Hepatocyte (in vitro differentiated cells): ENCODE data around the gene FBXO27.

Experiments
- EZH2 ChIP-seq: fragments of 200-600 bp; sonication (generic); IDR thresholded peaks from 2 replicates; pipeline ENCODE4 v1.6.1; 2016; ENCODE audit warnings: antibody characterized with exemption, mild to moderate bottlenecking, borderline replicate concordance
- EZH2phosphoT487 ChIP-seq: fragments of 200-600 bp; sonication (generic); IDR thresholded peaks from one replicate; pipeline ENCODE4 v1.6.1; 2018; ENCODE audit warnings: antibody characterized with exemption, mild to moderate bottlenecking, low read depth, moderate library complexity; ENCODE audit not compliant: unreplicated experiment, severe bottlenecking
- TF ChIP-seq, protein P1 (sequence below): fragments of 200-600 bp; sonication (generic); IDR thresholded peaks from 2 replicates; pipeline ENCODE4 v1.5.1; 2016; ENCODE audit warnings: antibody characterized with exemption, mild to moderate bottlenecking; ENCODE audit not compliant: poor library complexity

DNA sequence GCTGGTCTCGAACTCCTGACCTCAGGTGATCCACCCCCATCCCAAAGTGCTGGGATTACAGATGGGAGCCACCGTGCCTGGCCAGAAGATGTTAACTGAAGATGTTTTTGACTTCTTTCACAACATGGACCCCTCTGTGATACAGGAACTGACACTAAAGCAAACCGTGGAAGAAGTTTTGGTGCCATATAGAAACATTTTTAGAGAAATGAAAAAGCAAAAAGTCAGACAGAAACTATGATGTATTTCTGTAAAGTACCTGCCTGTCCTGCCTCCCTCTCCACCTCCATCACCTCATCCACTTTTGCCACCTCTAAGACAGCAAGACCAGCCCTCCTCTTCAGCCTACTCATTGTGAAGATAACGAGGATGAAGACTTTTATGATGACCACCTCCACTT lies 11.3 kb downstream of the FBXO27 start:
- TF ChIP-seq, protein P1, sequence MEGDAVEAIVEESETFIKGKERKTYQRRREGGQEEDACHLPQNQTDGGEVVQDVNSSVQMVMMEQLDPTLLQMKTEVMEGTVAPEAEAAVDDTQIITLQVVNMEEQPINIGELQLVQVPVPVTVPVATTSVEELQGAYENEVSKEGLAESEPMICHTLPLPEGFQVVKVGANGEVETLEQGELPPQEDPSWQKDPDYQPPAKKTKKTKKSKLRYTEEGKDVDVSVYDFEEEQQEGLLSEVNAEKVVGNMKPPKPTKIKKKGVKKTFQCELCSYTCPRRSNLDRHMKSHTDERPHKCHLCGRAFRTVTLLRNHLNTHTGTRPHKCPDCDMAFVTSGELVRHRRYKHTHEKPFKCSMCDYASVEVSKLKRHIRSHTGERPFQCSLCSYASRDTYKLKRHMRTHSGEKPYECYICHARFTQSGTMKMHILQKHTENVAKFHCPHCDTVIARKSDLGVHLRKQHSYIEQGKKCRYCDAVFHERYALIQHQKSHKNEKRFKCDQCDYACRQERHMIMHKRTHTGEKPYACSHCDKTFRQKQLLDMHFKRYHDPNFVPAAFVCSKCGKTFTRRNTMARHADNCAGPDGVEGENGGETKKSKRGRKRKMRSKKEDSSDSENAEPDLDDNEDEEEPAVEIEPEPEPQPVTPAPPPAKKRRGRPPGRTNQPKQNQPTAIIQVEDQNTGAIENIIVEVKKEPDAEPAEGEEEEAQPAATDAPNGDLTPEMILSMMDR: no peak
- TF ChIP-seq EZH2 (no peak), EZH2phosphoT487 (no peak)
